Measurements from ENCODE around the gene NMNAT3. TPM values are rescaled to one million over a fixed set of nuclear protein-coding genes. Genes with fewer than 3 reads are reported as not detected.

The NMNAT3 gene
- total RNA-seq, 2 experiments from 2014 or later: 1.5 to 1.9 TPM

- H3K27me3 ChIP-seq (ENCODE audit: control insufficient read depth in 1 of 2, insufficient read depth in 2 of 2, low read length in 2 of 2): peaks cover 0 to 2% of the 10 kb centered on the region in 2 experiments
- no peaks in the 10 kb centered on the region for H3K36me3 ChIP-seq (ENCODE audit: insufficient read depth, low read length)
- Mint-ChIP-seq H3K36me3 (ENCODE audit: low read depth) (no peaks in the 10 kb centered on the region), H3K27ac (no peak overlapping the region), H3K27me3 (no peaks in the 10 kb centered on the region), H3K4me3 (no peak overlapping the region), H3K4me1 (ENCODE audit: low read depth) (no peaks in the 10 kb centered on the region), H3K9me3 (no peaks in the 10 kb centered on the region)
- ChIA-PET POLR2A (no interaction called here), CTCF (no interaction called here)
- ATAC-seq (ENCODE audit: poor library complexity) (no peak), DNase-seq (no peak)
- intact Hi-C loops (cut with DNase I, micrococcal nuclease): no loop called here
- H3K9me3 ChIP-seq (ENCODE audit: control insufficient read depth in 1 of 2, insufficient read depth in 1 of 2, low read length in 2 of 2): no peaks in the 10 kb centered on the region
- no peak overlapping the region for H3K27ac ChIP-seq (ENCODE audit: low read depth in 1 of 2, low read length in 2 of 2)
- H3K4me3 ChIP-seq (ENCODE audit: low read length): no peak overlapping the region
- H3K4me1 ChIP-seq (ENCODE audit: insufficient read depth, low read length): no peaks in the 10 kb centered on the region
- no peak for TF ChIP-seq CTCF (IDR thresholded peaks at IDR 0.05)
Observed at GRCh38 chr3:139554628-139555027, 123.1 kb downstream of the NMNAT3 start.

GRCh38 chr3:139552632-139553365, 125.0 kb downstream of the NMNAT3 start:
- no peaks in the 10 kb centered on the region for H3K9me3 Mint-ChIP-seq
- H3K9me3 ChIP-seq (ENCODE audit: control insufficient read depth in 1 of 2, insufficient read depth in 1 of 2, low read length in 2 of 2): no peaks in the 10 kb centered on the region
- H3K4me1 ChIP-seq (ENCODE audit: insufficient read depth, low read length): no peaks in the 10 kb centered on the region
- no peak for DNase-seq
- peaks cover 4 to 6% of the 10 kb centered on the region in 2 experiments for H3K27me3 ChIP-seq (ENCODE audit: control insufficient read depth in 1 of 2, insufficient read depth in 2 of 2, low read length in 2 of 2)
- peaks cover 6% of the 10 kb centered on the region for H3K27me3 Mint-ChIP-seq
- no peak overlapping the region for H3K27ac Mint-ChIP-seq
- no peak for ATAC-seq (ENCODE audit: poor library complexity)
- no peak for TF ChIP-seq CTCF (IDR thresholded peaks at IDR 0.05)
- no peak overlapping the region for H3K4me3 Mint-ChIP-seq
- no peak overlapping the region for H3K4me3 ChIP-seq (ENCODE audit: low read length)
- intact Hi-C loops (cut with DNase I, micrococcal nuclease): no loop called here
- H3K4me1 Mint-ChIP-seq (ENCODE audit: low read depth): no peaks in the 10 kb centered on the region
- H3K27ac ChIP-seq (ENCODE audit: low read depth in 1 of 2, low read length in 2 of 2): no peak overlapping the region
- H3K36me3 Mint-ChIP-seq (ENCODE audit: low read depth): no peaks in the 10 kb centered on the region
- ChIA-PET CTCF (no interaction called here), POLR2A (no interaction called here)
- H3K36me3 ChIP-seq (ENCODE audit: insufficient read depth, low read length): no peaks in the 10 kb centered on the region

- H3K36me3 Mint-ChIP-seq (ENCODE audit: low read depth): no peaks in the 10 kb centered on the region
- CTCF ChIA-PET: no interaction called here
Observed at GRCh38 chr3:139548801-139549200, 129.0 kb downstream of the NMNAT3 start.

More at GRCh38 chr3:139548801-139549200, 129.0 kb downstream of the NMNAT3 start:
- no peak overlapping the region for H3K27ac Mint-ChIP-seq
- no peak overlapping the region for H3K4me3 Mint-ChIP-seq
- ATAC-seq (ENCODE audit: poor library complexity): no peak
- DNase-seq: no peak
- H3K36me3 ChIP-seq (ENCODE audit: insufficient read depth, low read length): no peaks in the 10 kb centered on the region
- no peaks in the 10 kb centered on the region for H3K4me1 Mint-ChIP-seq (ENCODE audit: low read depth)
- intact Hi-C loops (cut with DNase I, micrococcal nuclease): no loop called here
- no peak for TF ChIP-seq CTCF (IDR thresholded peaks at IDR 0.05)
- H3K27me3 ChIP-seq (ENCODE audit: control insufficient read depth in 1 of 2, insufficient read depth in 2 of 2, low read length in 2 of 2): peaks cover 4 to 6% of the 10 kb centered on the region in 2 experiments
- no peak overlapping the region for H3K4me3 ChIP-seq (ENCODE audit: low read length)
- H3K27ac ChIP-seq (ENCODE audit: low read depth in 1 of 2, low read length in 2 of 2): no peak overlapping the region
- no peaks in the 10 kb centered on the region for H3K9me3 Mint-ChIP-seq
- H3K9me3 ChIP-seq (ENCODE audit: control insufficient read depth in 1 of 2, insufficient read depth in 1 of 2, low read length in 2 of 2): no peaks in the 10 kb centered on the region
- POLR2A ChIA-PET: no interaction called here
- H3K27me3 Mint-ChIP-seq: peaks cover 19% of the 10 kb centered on the region
- H3K4me1 ChIP-seq (ENCODE audit: insufficient read depth, low read length): no peaks in the 10 kb centered on the region

Data from CD4-positive, alpha-beta T cell (primary cell).